HG03135 (cell line): ENCODE results near the gene PCSK5.
"Not testable (repeated sequence)": the region's sequence is repeated elsewhere in the genome, so short reads cannot be mapped to it uniquely, and the experiment has no call there.

Experiments used
- ATAC-seq: cut with Tn5 transposase; IDR thresholded peaks from one replicate; pipeline ENCODE4 v1.9.1; 2021; ENCODE audit warnings: mild to moderate bottlenecking, moderate library complexity; ENCODE audit not compliant: unreplicated experiment

Gene PCSK5

DNA sequence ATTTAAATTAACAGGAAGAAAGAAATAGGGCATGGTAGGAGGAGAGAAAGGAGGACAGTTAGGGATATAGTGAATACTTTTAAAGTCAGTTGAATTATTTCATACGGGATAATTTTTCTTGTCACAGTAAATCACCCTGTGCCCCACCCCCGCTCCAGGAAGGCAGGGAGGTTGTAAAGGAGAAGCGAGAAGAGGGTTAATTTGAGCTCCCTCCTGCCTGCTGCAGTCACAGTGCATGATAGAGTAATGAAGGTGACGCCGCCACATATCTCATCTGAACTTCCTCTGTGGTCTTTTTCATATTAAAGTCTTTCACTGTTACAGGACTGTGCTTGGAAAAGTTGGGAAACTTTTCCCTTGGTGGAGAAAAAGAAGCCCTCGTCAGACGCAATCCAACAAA, 896 bp upstream of the PCSK5 start:
- no peak for ATAC-seq

DNA sequence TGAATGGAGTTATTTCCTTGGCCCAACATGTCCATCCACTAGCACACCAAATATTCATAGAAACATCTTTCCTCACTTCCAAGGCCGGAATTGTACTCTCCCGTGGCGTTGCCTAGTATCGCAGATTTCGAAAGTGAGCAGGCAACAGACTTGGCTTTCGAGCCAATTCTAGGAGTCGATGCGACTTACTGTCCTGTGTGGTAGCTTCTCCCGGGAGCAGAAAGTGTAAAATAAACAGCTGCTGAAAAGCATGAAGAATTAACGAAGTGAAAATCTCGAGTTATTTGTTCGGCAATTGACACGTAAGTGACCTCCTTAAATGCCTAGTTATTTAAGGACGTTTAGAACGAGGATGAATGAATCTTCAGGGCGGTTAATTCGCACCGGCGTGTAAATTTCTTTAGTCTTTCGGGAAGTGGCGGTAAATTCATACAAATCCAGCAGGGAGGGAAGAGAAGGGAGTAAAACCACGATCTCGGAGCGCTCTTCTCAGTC, 449 bp upstream of the PCSK5 start:
- no peak for ATAC-seq

DNA sequence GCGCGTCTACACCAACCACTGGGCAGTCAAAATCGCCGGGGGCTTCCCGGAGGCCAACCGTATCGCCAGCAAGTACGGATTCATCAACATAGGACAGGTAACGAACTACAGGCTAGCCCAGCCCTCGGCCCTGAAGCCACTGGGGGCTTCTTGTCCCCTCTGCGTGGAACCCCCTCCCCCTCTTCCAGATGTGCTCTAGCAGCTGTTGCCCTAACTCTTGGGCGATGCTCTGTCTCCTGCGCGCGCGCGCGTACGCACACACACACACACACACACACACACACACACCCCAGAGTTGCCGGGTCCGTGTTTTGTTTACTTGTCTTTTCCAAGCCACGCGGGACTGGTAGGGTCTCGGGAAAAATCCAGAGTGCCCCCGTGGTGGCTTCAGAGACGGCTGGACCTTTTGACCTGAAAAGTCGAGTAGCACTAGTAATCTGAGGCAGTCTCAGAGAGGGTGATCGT, 836 bp downstream of the PCSK5 start:
- ATAC-seq: peak; percentile 10

DNA sequence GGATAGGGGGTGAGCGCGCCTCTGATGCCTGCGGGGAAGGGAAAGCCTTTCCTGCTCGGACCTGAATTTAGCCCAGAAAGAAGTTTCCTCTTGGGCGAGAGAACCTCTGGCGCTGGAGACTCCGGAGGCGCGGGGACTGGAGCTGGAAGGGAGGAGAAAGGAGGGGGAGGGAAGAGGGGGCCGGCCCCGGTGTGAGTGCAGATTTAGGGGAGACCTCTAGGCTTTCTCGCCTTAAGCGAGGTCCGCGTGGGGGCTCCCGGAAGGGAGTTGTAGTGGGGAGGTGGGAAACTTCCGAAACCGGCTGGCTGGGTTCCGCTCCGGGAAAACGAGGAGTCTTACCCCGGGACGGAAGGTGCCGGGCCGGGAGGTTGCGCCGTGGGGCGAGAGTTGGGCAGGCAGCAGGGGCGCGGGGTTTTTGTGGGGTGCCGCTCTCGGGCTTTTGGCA, 1.3 kb downstream of the PCSK5 start:
- no peak for ATAC-seq

DNA sequence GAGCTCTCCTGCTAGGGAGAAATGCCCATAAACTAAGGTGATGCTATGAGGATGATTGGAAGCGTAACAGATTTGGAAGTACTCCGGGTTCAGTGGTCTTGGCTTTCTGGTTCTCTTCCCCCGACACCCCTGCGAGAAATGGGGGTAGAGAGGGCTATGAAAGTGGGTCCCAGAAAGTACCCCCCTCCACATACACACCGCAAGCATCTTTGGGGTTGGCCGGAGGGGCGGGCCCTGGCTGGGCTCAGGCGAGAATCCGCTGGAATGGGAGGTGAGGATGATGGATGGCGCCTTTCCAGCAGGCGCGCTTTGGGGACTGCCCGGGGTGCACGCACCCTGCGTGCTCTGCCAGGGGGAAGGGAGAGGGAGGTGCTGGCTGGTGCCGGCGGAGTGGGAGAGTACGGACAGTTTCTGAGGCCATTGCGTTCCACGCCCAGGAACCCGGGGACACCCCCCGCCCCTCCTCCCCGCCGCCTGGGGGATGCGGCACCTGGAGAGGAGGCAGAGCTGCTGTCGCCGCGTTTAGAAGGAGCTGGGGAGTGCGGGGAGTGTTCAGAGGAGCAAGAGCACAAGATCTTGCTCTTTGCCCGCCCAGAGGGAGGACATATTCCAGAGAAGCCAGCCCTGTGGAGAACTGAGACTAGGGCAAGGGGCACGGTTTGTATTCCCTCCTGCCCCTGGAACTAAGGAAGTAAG, 1.9 kb downstream of the PCSK5 start:
- ATAC-seq: no peak

DNA sequence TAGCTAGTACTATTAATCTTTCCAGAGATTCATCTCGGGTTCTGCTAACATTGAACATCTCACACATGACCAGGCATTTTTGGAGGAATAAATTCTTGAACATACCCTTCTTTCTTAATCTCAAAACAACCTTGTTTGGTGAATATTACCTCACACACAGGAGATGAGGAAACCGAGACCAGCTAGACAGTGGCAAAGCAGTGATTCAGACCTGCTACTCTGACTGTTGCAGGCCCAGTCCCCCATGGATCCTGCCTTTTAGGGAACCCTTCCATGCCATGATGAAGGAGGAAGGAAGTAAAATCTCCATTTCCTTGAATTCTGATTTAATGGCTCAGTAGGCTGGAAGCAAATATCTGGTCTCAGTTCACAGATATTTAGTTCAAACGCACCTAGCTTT, 2.6 kb downstream of the PCSK5 start:
- ATAC-seq: no peak

DNA sequence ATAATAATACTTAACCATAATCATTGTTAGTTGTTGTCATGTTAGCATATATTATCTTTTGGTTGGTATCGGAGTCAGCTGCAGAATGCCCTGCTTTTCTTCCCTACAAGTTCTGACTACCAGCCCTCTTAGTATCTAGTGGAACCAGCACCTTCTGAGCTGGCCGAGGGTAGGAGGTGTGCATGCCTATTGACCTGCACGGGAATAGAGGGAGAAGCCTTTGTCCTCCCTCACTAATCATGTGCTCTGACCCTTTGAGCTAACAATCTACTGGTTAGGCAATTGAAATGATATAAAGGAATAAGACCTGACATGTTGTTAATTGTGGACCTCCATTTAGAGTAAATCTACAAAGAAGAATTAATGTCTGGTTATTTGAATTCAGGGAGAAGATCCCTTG, 4.1 kb downstream of the PCSK5 start:
- ATAC-seq: no peak

DNA sequence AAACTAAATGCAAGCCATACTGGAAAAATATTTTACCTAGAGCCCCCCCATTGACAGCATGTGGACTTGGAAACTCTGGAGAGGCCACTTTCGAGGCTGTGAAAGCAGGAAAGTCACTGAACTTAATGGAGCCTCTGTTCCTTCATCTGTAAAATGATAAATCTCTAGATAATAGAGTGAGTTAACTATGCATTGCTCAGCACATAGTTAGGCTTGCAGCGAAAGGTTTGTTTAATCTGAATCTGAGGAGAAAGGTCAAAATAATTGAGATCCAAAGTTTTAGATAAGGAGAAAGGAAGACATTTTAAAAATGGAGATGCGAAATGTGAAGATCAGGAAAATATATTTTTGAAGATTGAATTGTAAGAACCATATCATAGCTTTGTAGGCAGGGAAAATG, 4.6 kb downstream of the PCSK5 start:
- no peak for ATAC-seq

DNA sequence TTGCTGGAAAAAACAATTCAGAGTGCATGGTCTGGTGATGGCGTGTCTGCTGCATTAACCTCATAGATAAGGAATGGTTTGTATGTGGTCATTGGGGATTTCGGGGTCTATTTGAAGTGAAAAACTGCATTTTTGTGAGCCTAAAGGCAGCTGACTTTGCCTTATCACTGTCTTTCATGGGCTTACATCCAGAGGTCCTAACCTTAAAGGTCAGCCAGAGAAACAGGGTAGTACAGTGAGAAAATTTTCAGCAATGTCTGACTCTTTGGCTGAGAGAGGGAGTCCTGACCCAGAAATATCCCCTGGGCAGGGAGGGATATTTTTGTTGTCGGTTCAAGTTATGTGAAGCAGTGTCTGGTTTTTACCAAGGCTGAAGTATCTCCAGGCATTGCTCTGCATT, 5.7 kb downstream of the PCSK5 start:
- ATAC-seq: no peak

DNA sequence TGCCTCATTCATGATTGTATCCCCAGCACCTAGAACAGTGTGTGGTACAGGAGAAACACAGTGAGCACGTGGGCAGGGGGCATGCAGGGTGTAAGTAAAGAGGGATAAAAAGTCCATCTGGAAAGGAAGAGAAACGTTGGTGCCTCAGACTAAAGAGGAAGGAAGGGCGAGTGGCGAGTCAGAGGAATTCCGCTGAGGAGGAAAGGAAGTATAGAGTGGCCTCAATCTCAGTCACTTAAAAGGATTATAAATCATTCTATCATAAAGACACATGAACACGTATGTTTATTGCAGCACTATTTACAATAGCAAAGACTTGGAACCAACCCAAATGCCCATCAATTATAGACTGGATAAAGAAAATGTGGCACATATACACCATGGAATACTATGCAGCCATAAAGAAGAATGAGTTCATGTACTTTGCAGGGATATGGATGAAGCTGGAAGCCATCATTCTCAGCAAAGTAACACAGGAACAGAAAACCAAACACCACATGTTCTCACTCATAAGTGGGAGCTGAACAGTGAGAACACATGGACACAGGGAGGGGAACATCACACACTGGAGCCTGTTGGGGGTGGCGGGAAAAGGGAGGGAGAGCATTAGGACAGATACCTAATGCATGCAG, 10.5 kb downstream of the PCSK5 start:
- not testable (repeated sequence) for ATAC-seq

DNA sequence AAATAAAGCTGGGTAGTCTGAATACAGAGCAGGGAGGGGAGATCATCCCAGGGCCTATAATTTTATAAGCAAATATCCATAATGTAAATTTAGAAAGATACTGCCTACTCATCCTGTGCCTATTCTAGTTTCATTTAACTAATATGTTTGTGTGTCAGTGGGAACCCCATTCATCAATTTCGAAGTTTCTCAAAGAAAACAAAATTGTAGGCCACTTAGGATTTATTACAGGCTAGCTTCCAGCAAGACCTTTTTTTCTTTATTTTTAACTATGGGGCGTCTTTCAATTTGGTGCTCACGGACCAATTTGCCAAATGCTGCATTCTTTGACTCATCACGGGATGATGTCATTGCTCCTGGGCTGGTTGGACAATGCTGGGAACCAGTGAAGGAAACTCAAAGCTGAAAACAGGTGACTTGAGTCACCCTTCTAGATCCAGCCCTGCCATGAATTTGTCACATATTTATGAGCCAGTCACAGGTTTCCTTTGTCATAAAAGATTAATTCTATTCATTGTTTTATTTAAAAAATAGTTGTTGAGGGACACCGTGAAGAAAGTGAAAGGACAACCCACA, 13.4 kb downstream of the PCSK5 start:
- ATAC-seq: no peak

DNA sequence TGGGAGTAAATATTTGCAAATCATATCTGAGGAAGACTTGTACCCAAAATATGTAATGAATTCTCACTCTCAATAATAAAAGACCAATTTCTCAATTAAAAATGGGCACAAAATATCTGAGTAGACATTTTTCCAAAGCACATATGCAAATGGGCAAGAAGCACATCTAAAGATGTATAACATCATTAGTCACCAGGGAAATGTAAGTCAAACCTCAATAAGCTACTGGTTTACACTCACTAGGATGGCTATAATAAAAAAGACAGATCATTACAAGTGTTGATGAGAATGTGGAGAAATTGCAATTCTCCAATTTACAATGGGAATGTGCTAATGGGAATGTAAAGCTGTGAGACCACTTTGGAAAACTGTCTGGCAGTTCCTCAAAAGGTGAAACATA, 13.9 kb downstream of the PCSK5 start:
- ATAC-seq: no peak

DNA sequence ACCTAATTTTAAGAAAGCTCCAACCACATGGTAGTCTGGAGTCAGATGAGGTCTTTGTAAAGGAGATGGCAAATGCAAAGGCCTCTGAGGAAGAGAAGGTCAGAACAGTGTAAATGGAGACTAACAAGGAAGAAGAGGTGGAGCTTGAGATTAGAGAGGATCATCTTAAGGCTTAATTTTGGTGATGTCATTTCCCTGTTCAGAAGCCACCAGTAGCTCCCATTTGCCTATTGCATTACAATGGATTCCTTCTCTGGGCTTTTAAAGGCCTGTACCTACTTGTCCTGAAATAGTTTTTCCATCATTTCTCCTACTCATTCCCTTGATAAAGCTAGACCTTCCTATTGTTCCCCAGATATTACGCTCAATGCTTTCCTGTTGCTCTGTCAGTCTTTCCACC, 16.1 kb downstream of the PCSK5 start:
- ATAC-seq: no peak

DNA sequence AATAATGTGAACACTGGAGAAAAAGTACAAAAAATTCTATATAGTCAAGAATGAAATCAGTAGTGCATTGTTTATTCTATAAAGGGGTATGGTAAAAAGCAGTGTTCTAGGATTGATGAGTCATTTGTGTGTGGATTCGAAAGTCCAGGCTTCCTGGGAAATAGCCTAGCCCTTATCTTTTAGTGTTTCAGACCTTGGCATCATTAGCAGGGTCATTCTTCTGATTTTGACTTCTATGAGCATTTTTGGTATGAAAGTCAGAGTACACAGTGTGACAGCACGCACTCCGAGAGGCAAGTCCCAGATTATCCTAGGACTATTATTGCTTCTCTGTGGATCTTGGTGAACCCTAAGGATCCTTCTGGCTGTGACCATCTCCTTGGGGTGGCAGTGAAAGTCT, 16.9 kb downstream of the PCSK5 start:
- ATAC-seq: no peak

DNA sequence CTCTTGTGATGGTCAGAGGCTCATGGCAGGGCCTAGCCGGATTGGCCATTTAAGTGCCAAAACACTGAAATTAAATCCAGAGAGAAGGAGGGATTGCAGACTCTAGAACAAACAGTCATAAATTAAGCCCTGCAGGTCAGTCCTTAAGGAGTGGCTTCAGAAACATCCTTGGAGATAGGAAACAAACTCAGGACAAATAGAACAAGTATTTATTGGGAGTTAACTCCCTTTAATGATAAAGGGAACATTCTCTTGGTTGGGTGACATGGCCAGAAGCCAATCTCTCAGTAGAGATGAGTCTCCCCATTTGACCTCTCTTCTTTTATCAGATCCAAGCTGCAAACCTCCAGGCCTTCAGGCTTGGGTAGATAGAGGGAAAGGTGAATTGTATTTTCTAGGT, 17.4 kb downstream of the PCSK5 start:
- no peak for ATAC-seq

DNA sequence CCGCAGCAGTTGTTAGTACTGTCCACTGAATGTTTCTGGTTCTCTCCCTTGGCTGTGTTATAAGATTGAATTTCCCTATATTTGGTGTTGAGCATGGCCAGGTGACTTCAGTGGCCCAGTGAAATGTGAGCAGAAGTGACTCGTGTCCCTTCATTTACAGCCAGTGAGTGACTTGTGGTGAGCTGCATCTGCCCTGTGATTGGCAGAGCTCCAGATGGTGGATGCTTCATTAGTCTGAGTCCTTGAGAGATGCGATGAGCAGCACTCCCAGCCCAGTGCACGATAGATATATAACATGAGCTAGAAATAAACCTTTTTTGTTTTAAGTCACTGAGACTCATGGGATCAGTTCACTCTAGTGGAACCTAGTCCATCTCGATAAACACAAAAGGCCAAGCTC, 19.3 kb downstream of the PCSK5 start:
- no peak for ATAC-seq

DNA sequence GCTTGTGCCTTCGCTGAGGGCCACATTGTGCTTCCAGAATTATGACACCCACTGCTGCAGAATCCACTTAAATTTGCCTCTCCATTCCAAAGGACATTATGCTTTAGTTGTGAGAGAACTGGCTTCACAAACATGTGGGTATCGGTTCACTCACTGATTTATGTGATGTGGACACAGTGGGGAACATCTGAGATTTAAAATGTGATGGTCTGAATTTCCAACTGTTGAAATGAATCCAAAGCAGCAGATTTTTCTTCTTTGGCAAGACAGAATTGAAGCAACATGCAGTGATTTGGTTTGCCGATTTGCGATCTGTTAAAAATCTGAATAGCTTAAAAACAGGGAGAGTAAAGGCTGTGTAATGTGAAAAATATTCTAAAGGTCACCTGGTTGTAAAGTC, 20.3 kb downstream of the PCSK5 start:
- no peak for ATAC-seq

DNA sequence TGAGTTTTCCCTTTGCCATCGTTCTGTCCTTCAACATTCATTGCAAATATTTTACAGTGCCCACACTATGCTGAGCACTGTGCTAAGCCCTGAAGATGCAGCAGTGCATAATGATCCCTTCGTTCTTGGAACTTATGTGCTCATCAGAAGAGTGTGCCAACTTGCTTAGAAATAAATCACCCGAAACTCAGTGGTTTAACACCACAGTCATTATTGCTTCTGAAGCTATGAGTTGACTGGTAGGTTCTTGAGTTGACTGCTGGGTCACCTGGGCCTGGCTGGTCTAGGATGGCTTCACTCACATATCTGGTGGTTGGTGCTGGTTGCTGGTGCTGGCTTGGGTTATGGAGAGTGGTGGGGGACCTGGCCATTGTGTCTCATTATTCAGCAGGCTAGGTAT, 20.9 kb downstream of the PCSK5 start:
- ATAC-seq: no peak

DNA sequence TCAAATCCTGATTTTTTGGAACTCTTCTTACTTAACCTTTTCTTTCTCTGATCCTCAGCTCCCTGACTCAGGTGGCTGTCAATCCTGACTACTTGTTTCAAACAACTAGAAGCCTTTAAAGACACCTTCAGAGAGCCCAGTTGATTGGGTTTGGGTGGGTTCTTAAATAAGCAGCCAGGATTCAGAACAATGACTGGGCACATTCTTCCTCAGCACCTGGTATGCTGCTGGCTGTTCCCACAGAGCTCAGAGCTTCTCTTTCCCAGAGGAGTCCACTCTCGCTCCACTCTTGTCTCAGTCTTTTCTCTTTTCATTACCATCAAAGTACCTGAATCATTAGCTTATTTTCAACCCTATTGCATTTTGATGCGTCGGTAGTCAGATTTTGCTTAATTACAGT, 22.5 kb downstream of the PCSK5 start:
- no peak for ATAC-seq

DNA sequence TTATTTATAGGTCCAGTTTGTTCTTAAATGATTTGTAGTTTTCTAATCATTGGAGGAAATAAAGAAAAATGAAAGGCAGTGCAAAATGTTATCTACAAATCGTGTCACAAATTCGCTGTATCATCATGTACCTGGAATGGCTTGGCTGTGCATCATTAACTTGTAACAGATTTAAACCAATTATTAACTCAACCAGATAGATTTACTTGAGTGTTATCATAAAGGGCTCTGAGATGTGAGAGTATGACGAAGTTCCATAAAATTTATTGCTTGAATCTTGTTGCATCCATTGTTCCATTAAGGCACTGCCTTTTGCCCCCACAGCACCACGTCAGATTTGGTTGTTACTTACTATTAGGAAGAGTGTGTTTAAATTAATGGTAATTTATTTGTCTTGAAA, 23.5 kb downstream of the PCSK5 start:
- ATAC-seq: no peak

DNA sequence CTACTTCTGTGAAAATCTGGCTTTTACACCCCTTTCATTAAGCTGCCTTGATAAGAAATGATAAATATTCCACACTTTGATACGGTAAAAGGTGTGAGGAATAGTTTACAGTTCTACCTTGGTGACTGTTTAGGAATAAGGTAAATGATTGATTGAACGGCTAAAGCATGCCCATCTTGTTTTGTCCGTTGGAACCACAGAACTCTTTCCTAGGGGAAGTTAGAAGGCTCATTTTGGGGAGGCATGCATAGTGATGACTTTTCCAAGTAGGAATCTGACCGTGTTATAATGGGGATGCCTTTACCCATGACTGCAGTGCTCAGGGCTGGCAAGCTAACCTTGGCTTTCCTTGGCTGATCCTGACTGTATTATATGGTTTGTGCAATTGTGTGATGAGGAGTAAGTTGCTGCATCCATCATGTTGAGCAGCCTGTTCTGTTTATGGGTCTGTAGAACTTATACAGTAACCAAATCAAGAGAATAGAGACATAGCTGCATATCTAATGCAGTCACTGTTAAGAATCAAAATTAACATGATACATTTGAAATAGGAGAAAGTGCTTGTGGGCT, 24.5 kb downstream of the PCSK5 start:
- ATAC-seq: no peak

DNA sequence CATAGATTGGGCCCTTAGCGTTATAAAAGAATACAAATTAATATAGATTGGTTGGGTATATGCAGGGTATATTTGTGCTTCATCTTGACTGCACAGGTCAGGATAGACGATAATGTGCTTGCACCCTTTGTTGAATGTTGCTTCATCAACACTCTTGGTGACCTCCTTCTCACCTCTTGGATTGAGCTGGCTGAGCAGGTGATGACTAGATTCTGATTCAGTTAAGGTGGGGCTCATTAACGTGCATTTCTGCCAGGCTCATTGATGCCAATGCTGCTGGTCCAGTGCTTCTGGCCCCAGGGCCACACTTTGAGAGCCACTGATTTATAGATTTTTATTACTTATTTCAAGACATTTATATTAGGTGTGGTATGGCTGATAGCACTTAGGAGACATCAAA, 27.7 kb downstream of the PCSK5 start:
- ATAC-seq: no peak
